ENCODE data around the gene UGT1A8. TPM values are rescaled to one million over a fixed set of nuclear protein-coding genes. Genes with fewer than 3 reads are reported as not detected.
"Not testable (repeated sequence)": the region's sequence is repeated elsewhere in the genome, so short reads cannot be mapped to it uniquely, and the experiment has no call there.

Gene UGT1A8
- total RNA-seq, 1 donor from 2014 or later: not detected

GRCh38 chr2:233740870-233741269 is 123.4 kb downstream of the UGT1A8 start:
- Histone ChIP-seq H3K4me1 (no peaks in the 10 kb centered on the region), H3K27me3 (ENCODE audit: low read depth) (peaks cover 55% of the 10 kb centered on the region), H3K36me3 (no peaks in the 10 kb centered on the region), H3K4me3 (no peak overlapping the region), H3K27ac (replicated peaks) (no peak overlapping the region), H3K9me3 (replicated peaks) (no peaks in the 10 kb centered on the region)
- no peak for DNase-seq
- intact Hi-C loops (cut with micrococcal nuclease): no loop called here
- TF ChIP-seq CTCF (IDR thresholded peaks at IDR 0.05; ENCODE audit: borderline replicate concordance): no peak

- Histone ChIP-seq H3K36me3 (no peaks in the 10 kb centered on the region), H3K9me3 (replicated peaks) (no peaks in the 10 kb centered on the region), H3K27ac (replicated peaks) (no peak overlapping the region), H3K27me3 (ENCODE audit: low read depth) (peaks cover 52% of the 10 kb centered on the region), H3K4me1 (no peaks in the 10 kb centered on the region), H3K4me3 (no peak overlapping the region)
- DNase-seq: no peak
- intact Hi-C loops (cut with micrococcal nuclease): no loop called here
- no peak for TF ChIP-seq CTCF (IDR thresholded peaks at IDR 0.05; ENCODE audit: borderline replicate concordance)
Observed at GRCh38 chr2:233743464-233744259, 126.2 kb downstream of the UGT1A8 start.

- H3K36me3 ChIP-seq: no peaks in the 10 kb centered on the region
- peaks cover 45% of the 10 kb centered on the region for H3K27me3 ChIP-seq (ENCODE audit: low read depth)
- H3K27ac ChIP-seq (replicated peaks): no peak overlapping the region
- TF ChIP-seq CTCF (IDR thresholded peaks at IDR 0.05; ENCODE audit: borderline replicate concordance): no peak
- intact Hi-C loops (cut with micrococcal nuclease): no loop called here
- no peaks in the 10 kb centered on the region for H3K4me1 ChIP-seq
- no peak overlapping the region for H3K4me3 ChIP-seq
- no peaks in the 10 kb centered on the region for H3K9me3 ChIP-seq (replicated peaks)
- DNase-seq: no peak
Observed at GRCh38 chr2:233745073-233745755, 127.8 kb downstream of the UGT1A8 start.

- DNase-seq; H3K27ac ChIP-seq (replicated peaks); H3K9me3 ChIP-seq (replicated peaks); H3K36me3 ChIP-seq; H3K4me1 ChIP-seq; H3K4me3 ChIP-seq; intact Hi-C loops (cut with micrococcal nuclease): not testable (repeated sequence)
- peaks cover 46% of the 10 kb centered on the region for H3K27me3 ChIP-seq (ENCODE audit: low read depth)
Observed at GRCh38 chr2:233745838-233746237, 128.4 kb downstream of the UGT1A8 start.

- intact Hi-C loops (cut with micrococcal nuclease): no loop called here
- H3K4me3 ChIP-seq: no peak overlapping the region
- H3K9me3 ChIP-seq (replicated peaks): peaks cover 13% of the 10 kb centered on the region
- TF ChIP-seq CTCF (IDR thresholded peaks at IDR 0.05; ENCODE audit: borderline replicate concordance): no peak
- no peaks in the 10 kb centered on the region for H3K4me1 ChIP-seq
- H3K27me3 ChIP-seq (ENCODE audit: low read depth): peaks cover 45% of the 10 kb centered on the region
- DNase-seq: no peak
- H3K36me3 ChIP-seq: no peaks in the 10 kb centered on the region
- no peak overlapping the region for H3K27ac ChIP-seq (replicated peaks)
Observed at GRCh38 chr2:233746475-233747282, 129.2 kb downstream of the UGT1A8 start.
